Activated T-helper 1 cell treated with anti-CD3 and anti-CD28 coated beads, Interleukin-2, amount 50 U/mL, for 16 hours (primary cell): Measurements from ENCODE around the gene TYW1B.
"Not testable (repeated sequence)": the region's sequence is repeated elsewhere in the genome, so short reads cannot be mapped to it uniquely, and the experiment has no call there.

ENCODE experiments used
- DNase-seq, 2 donors: peaks; one replicate each; pipeline ENCODE4 v3.0.0-alpha.2; 2020; ENCODE audit warnings: low read depth in 1 of 2, low spot score in 1 of 2

TYW1B gene

GRCh38 chr7:72559546-72559945, 268.5 kb downstream of the TYW1B start:
- not testable (repeated sequence) for DNase-seq

DNA sequence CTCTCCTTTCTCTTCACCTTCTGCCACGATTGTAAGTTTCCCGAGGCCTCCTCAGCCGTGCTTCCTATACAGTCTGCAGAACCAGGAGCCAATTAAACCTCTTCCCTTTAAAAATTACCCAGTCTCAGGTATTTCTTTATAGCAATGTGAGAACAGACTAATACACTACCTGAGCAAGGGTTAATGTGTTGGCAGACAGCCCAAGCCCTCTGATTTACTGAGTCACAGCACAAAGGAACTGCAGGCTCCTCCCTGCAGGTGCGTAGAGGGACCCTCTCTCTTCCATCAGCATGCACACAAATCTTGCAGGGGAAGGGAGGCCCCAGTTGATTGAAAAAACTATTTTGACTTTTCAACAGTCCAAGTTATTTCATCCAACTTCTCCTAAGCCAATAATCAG, 271.3 kb downstream of the TYW1B start:
- DNase-seq = not testable (repeated sequence)

DNA sequence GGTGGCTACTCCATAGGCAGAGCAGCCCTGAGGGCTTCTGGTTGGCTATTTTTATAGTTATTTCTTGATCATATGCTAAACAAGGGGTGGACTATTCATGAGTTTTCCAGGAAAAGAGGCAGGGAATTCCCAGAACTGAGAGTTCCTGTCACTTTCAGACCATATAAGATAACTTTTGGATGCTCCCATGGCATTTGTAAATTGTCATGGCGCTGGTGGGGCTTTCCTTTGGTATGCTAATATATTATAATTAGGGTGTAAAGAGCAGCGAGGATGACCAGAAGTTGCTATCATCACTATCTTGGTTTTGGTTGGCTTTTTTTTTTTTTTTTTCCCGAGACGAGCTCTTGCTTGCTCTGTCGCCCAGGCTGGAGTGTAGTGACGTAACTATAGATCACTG, 272.8 kb downstream of the TYW1B start:
- not testable (repeated sequence) for DNase-seq

DNA sequence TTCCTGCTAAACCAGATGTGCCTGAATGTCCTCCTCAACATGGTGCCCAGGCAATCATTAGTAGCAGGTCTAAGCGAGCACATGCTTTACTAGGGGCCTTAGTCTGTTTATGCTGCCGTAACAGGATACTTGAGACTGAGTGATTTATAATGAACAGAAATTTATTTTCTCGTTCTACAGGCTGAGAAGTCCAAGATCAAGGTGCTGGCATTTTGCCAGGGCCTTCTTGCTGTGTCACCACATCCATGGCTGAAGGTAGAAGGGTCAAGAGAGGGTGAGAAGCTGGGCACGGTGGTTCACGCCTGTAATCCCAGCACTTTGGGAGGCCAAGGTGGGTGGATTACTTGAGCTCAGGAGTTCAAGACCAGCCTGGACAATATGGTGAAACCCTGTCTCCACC, 273.6 kb downstream of the TYW1B start:
- DNase-seq = not testable (repeated sequence)

GRCh38 chr7:72550454-72550853, 277.5 kb downstream of the TYW1B start:
- not testable (repeated sequence) for DNase-seq

DNA sequence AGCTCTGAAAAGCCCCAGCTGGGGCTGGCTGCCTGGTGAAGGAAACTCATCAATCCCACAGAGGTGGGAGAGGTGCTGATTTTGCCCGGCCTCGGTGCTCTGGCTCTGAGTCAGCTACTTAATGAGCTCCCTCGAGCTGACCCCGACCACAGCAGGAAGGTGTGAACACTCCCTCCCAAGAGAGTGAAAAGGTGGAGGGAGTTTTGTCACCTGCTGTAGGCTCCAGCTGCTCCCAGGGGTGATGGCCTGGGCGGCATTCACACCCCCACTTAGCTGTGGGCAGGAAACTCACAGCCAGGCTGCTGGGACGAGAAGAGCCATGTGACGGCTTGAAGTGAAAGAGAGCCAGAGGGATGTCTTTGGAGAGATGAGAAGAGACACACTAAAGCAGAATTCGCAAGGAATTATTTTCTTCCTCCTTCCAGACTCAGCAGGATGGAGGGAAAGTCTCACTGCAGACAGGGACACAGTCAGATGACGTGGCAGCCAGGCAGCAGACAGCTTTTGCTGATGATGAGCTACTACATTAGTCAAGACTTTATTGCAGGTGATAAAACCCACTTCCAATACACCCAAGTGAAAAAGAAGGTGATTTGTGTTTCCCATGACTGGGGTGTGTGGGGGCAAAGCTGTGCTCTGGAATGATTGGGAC, 281.3 kb downstream of the TYW1B start:
- not testable (repeated sequence) for DNase-seq

DNA sequence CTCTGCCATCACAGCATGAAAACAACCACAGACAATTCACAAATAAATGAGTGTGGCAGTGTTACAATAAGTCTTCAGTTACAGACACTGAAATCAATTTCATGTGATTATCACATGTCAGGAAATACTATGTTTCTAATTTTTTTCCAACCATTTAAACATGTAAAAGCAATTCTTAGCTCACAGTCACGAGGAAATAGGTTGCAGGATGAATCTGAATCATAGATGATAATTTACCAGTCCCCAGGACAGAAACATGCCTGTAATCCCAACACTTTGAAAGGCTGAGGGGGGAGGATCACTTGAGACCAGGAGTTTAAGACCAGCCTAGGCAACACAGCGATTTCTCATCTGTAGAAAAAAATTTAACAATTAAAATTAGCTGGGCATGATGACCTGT, 283.5 kb downstream of the TYW1B start:
- DNase-seq = not testable (repeated sequence)

GRCh38 chr7:72540923-72541322, 287.1 kb downstream of the TYW1B start:
- no peak for DNase-seq

DNA sequence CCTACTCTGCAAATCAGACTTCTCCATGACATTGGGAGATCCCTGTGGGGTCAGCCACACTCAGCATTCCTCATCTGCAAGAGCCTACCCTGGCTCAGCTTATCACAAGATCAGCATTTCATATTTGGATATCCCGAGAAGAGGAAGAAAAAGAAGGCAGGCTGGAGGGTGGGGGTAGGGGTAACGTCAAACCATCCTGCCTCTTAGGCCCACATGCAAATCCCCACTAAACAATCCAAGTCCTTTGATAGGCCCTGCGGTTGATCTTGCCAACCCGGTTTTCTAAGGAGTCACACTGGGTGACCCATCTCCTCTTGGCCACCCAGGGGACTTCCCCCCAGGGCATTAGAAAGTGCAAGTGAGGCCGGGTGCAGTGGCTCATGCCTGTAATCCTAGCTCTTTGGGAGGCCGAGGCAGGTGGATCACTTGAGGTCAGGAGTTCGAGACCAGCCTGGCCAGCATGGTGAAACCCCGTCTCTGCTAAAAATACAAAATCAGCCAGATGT, 287.8 kb downstream of the TYW1B start:
- DNase-seq = no peak

DNA sequence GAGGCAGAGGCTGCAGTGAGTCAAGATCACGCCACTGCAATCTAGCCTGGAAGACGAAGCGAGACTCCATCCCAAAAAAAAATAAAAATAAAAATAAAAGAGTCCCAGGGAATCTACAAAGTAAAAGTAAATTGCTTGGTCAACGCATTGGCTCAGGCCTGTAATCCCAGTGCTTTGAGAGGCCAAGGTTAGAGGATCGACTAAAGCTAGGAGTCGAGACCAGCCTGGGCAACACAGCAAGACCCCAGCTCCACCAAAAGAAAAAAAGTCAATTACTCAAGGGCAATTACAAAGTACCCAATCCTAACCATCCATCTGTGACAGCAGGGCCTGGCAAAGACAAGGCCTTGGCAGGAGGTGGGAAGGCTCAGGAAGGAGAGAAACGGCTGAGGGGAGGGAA, 288.3 kb downstream of the TYW1B start:
- no peak for DNase-seq

GRCh38 chr7:72538856-72539255, 289.1 kb downstream of the TYW1B start:
- no peak for DNase-seq

GRCh38 chr7:72538147-72538546, 289.9 kb downstream of the TYW1B start:
- DNase-seq = no peak

DNA sequence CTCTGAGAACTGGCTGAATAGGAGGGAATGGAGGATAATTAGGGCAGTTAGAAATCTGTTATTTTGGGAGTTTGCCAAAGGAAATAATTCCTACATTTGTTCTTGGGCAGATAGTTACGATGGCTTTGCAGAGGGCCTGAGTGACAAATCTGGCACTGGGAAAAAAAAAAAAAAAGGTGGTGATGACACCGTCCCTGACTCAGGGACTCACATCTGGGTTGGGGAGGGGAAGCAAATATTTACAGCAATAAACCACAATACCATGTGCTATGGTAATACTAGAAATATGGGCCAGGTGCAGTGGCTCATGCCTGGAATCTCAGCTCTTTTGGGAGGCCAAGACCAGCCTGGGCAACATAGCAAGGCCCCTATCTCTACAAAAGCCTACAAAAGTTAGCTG, 292.0 kb downstream of the TYW1B start:
- DNase-seq = not testable (repeated sequence)

DNA sequence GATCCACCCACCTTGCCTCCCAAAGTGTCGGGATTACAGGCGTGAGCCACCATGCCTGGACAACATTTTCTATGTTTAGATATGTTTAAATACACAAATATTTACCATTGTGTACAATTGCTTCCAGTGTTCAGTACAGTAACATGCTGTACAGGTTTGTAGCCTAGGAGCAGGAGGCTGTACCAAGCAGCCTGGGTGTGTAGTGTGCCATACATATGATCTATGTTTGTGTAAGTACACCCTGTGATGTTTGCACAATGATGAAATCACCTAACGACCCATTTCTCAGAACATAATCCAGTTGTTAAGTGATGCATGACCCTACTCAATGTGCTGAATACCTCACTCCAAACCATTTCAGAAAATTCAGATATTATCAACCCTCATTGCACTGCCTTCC, 297.0 kb downstream of the TYW1B start:
- not testable (repeated sequence) for DNase-seq
